Stimulated activated CD8-positive, alpha-beta memory T cell treated with anti-CD3 and anti-CD28 coated beads, Interleukin-12 subunit alpha, Interleukin-12 subunit beta, amount 100 ng/mL, for 4 hours (primary cell): ENCODE measurements around the gene SIN3B.

Experiments
- DNase-seq: peaks from one replicate; pipeline ENCODE4 v3.0.0-alpha.2; 2020; ENCODE audit warnings: low read depth

SIN3B gene

DNA sequence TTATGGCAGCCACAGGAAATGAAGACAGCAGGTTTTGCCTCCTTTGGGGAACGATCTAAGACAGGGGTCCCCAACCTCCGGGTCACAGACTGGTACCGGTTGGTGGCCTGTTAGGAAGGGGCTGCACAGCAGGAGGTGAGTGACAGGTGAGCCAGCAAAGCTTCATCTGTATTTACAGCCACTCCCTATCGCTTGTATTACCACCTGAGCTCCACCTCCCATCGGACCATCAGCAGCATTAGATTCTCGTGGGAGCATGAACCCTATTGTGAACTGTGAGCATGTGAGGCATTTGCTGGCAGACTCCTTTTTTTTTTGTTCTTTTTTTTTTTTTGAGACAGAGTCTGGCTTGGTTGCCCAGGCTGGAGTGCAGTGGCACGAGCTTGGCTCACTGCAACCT, 81.8 kb downstream of the SIN3B start:
- DNase-seq = no peak

- no peak for DNase-seq
Measured at GRCh38 chr19:16912780-16913179, 83.6 kb downstream of the SIN3B start.

DNA sequence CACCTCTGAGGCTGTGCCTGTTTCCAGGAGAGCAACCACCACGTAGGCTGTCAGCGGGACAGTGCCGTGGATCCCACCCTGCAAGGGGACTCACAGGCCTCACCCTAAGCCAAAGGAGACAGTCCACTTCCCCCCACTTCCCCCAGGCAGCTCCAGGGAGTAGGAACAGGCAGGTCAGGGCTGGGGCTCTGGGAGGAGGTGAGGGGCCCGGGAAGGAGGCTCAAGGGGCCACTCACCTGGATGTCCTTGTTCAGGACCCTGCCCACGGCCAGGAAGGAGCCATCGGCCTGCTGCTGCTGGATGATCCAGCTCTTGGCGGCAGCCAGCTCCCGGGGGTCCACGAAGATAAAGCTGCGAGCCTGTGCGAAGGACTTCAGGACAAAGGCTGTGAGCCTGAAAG, 85.2 kb downstream of the SIN3B start:
- no peak for DNase-seq

- DNase-seq = no peak
Measured at GRCh38 chr19:16915135-16915534, 85.9 kb downstream of the SIN3B start.

DNA sequence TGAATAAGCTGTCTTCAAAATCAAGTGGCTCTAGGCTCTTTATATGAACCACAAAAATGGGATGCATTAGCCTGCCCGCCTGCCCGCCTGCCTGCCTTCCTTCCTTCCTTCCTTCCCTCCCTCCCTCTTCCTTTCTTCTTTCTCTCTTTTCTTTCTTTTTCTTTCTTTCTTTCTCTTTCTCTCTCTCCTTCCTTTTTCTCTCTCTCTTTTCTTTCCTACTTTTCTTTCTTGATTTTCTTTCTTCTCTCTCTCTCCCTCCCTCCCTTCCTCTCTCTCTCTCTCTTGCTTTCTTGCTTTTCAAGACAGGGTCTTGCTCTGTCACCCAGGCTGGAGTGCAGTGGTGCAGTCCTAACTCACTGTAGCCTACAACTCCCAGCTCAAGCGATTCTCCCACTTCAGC, 86.5 kb downstream of the SIN3B start:
- no peak for DNase-seq

- no peak for DNase-seq
Measured at GRCh38 chr19:16917401-16917800, 88.2 kb downstream of the SIN3B start.

DNA sequence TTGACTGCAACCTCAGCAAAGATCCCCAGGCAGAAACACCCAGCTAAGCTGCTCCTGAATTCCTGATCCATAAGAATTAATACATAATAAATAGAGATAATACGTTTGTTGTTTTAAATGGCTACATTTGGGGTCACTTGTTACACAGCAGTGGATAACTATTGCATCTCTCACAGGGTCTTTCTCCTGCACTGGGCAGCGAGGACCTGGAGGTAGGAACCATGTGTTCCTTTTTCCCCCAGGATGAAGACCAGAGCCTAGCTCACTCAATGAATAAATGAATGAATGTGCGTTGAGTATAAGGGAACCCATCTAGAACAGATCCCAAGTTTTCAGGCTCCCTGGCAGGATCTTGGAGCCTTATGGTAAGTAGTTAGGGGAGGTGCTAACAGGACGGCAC, 90.3 kb downstream of the SIN3B start:
- DNase-seq = no peak

DNA sequence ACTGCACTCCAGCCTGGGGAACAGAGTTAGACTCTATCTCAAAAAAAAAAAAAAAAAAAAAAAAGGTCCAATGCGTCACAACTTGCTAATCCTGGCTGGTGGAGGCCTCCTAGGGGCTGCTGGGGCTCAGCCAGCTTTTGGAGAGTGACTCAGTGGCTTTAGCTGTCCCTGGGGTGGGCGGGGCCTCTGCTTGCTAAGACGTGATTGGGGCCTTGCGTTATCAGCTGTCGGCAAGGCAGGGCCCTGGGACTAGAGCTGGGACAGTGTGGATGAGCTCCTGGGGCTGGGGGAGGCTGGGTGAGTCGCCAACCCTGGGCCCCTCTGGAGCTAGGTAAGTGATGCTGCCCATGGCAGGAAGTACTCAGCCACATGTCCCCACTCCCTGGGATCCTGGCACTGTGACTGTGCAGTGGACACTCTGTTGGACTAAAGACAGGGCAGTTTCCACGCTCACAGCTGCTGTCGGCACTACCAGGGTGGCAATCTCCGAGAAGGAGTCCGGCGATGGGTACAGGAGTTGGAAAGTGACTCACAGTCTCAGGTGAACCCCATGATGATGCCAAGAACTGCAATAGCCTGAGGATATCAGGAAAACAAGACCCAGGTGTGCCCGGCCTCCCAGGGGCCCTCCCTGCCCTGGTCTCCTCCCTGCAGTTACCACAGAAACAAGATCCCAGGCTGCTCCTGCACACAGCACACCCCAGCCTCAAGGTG, 91.8 kb downstream of the SIN3B start:
- DNase-seq = no peak

GRCh38 chr19:16921766-16922591, 92.8 kb downstream of the SIN3B start:
- no peak for DNase-seq

- DNase-seq = no peak
Measured at GRCh38 chr19:16922592-16922934, 93.4 kb downstream of the SIN3B start.

- no peak for DNase-seq
Measured at GRCh38 chr19:16922949-16923348, 93.8 kb downstream of the SIN3B start.

DNA sequence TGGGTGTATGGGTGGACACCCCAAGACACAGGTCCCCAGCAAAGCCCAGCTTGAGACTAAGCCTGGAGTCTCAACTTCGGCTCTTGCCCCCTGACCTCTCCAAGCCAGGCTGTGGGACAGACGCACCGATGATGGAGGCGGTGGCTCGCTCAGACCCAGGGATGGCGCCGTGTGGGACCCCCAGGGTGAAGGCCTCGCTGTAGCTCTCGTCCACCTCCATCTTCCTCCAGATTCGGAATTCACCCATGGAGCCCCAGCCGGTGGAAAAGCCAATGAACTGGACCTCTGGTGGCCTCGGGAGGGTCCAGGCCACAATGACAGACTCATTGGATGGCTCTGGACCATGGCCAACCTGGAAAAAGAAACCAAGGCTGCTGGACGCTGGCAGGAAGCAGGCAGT, 98.7 kb downstream of the SIN3B start:
- no peak for DNase-seq

GRCh38 chr19:16928351-16928750, 99.2 kb downstream of the SIN3B start:
- no peak for DNase-seq

DNA sequence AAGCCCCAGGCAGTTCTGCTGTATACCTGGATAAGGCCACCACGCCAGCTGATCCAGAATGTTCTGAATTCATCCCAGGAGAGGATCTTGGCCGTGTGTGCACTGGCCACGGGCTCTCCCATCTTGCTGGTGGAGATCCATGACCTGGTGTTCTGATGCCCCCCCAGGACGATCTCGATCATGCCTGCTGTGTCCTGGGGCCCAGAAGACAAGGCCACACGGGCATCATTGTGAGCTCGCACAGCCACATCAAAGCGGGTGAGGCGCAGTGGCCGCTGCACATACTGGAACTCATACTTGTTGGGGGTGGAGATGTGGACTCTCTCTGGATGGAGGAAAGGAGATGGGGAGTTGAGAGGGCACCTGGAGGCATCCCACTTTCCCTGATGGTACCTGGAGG, 99.7 kb downstream of the SIN3B start:
- DNase-seq = no peak
